Measurements from ENCODE around the gene MCM9. TPM values are rescaled to one million over a fixed set of nuclear protein-coding genes. Genes with fewer than 3 reads are reported as not detected.

Gene MCM9
- total RNA-seq, 1 donor from 2014 or later, result 17.6 TPM

GRCh38 chr6:118781897-118782296 is 153.1 kb downstream of the MCM9 start:
- Mint-ChIP-seq H3K27ac (no peak overlapping the region), H3K27me3 (ENCODE audit: low read depth) (peaks cover 1% of the 10 kb centered on the region), H3K4me3 (no peak overlapping the region), H3K4me1 (peaks cover 53% of the 10 kb centered on the region), H3K9me3 (no peaks in the 10 kb centered on the region), H3K36me3 (no peaks in the 10 kb centered on the region)
- TF ChIP-seq CTCF (IDR thresholded peaks at IDR 0.05; ENCODE audit: unreplicated experiment), result no peak
- no peak for DNase-seq (ENCODE audit: low spot score in 2 of 2, unreplicated experiment in 2 of 2)

- Mint-ChIP-seq H3K4me1 (peaks cover 59% of the 10 kb centered on the region), H3K27ac (no peak overlapping the region), H3K9me3 (no peaks in the 10 kb centered on the region), H3K36me3 (no peaks in the 10 kb centered on the region), H3K27me3 (ENCODE audit: low read depth) (peaks cover 1% of the 10 kb centered on the region), H3K4me3 (no peak overlapping the region)
- DNase-seq (ENCODE audit: low spot score in 2 of 2, unreplicated experiment in 2 of 2), result no peak
- no peak for TF ChIP-seq CTCF (IDR thresholded peaks at IDR 0.05; ENCODE audit: unreplicated experiment)
These were observed 154.3 kb downstream of the MCM9 start for GRCh38 chr6:118780668-118781067.

DNA sequence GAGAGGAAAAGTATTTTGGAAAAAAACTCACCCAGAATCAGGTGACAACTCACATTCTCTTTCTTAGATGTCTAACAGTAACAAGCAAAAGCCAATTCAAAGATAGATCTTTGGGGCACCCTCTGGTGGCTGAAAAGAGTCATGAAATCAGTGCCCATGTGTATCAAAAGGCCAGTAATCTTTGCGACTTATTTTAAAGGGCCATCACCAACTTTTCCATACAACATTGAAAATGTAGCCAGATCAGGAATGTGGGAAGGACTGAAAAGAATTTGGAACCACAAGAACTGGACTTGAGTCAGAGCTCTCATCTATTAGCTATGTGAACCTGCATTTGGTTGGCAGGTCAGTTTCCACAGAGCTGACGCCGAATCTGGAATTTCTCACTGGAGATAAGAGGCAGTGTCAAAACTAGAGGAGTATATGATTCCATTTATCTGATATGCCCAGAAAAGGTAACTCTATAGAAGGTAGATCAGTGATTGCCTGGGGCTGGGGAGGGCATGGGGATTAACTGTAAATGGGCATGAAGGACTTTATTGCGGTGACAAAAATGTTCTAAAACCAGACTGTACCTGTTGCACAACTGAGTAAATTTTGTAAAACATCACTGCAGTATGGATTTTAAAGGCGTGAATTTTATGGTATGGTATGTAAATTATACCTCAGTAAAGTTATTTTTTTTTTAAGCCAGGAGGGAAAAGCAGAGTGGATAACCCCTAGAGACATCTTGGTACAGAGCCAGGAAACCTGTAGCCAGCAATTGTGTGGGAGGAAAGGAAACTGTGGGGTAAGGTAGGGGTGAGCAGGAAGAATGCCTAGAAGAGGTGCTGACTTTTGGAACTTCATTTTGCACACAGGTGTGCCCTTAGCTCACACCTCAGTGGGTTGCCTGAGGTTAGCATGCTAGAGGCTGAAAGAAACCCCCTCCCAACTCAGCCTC is 158.1 kb downstream of the MCM9 start:
- no peak for DNase-seq (ENCODE audit: low spot score in 2 of 2, unreplicated experiment in 2 of 2)

GRCh38 chr6:118775381-118775780 is 159.6 kb downstream of the MCM9 start:
- Mint-ChIP-seq H3K9me3 (no peaks in the 10 kb centered on the region), H3K27me3 (ENCODE audit: low read depth) (peaks cover 1% of the 10 kb centered on the region), H3K27ac (no peak overlapping the region), H3K4me3 (no peak overlapping the region), H3K36me3 (no peaks in the 10 kb centered on the region), H3K4me1 (peaks cover 41% of the 10 kb centered on the region)
- no peak for DNase-seq (ENCODE audit: low spot score in 2 of 2, unreplicated experiment in 2 of 2)
- no peak for TF ChIP-seq CTCF (IDR thresholded peaks at IDR 0.05; ENCODE audit: unreplicated experiment)

More for the DNA sequence above, 158.1 kb downstream of the MCM9 start:
- no peak overlapping the region for H3K4me3 Mint-ChIP-seq
- peak; percentile 74 for TF ChIP-seq CTCF (IDR thresholded peaks at IDR 0.05; ENCODE audit: unreplicated experiment)
- H3K9me3 Mint-ChIP-seq, result no peaks in the 10 kb centered on the region
- H3K27me3 Mint-ChIP-seq (ENCODE audit: low read depth), result peaks cover 1% of the 10 kb centered on the region
- H3K27ac Mint-ChIP-seq, result peak overlapping the region; percentile 67
- H3K4me1 Mint-ChIP-seq, result peaks cover 47% of the 10 kb centered on the region
- no peaks in the 10 kb centered on the region for H3K36me3 Mint-ChIP-seq

GRCh38 chr6:118774581-118774980 is 160.4 kb downstream of the MCM9 start:
- Mint-ChIP-seq H3K27ac (no peak overlapping the region), H3K27me3 (ENCODE audit: low read depth) (no peaks in the 10 kb centered on the region), H3K4me1 (peaks cover 47% of the 10 kb centered on the region), H3K9me3 (no peaks in the 10 kb centered on the region), H3K4me3 (no peak overlapping the region), H3K36me3 (no peaks in the 10 kb centered on the region)
- TF ChIP-seq CTCF (IDR thresholded peaks at IDR 0.05; ENCODE audit: unreplicated experiment), result no peak
- no peak for DNase-seq (ENCODE audit: low spot score in 2 of 2, unreplicated experiment in 2 of 2)
